GM19035 (cell line): ENCODE results near the gene SEC61A2.

Source experiments
- ATAC-seq: cut with Tn5 transposase; IDR thresholded peaks from one replicate; pipeline ENCODE4 v1.9.1; 2021; ENCODE audit not compliant: unreplicated experiment

The SEC61A2 gene

GRCh38 chr10:12195603-12196506 is 66.4 kb downstream of the SEC61A2 start, which contains the start of the genes CDC123 and NUDT5:
TSS of gene CDC123 (plus strand) at chr10:12196188. CDS start at chr10:12196246, 58 bp downstream.
TSS of gene NUDT5 (minus strand) at chr10:12195891. CDS start at chr10:12186291, 9,600 bp downstream.
- peak; percentile 91 for ATAC-seq

DNA sequence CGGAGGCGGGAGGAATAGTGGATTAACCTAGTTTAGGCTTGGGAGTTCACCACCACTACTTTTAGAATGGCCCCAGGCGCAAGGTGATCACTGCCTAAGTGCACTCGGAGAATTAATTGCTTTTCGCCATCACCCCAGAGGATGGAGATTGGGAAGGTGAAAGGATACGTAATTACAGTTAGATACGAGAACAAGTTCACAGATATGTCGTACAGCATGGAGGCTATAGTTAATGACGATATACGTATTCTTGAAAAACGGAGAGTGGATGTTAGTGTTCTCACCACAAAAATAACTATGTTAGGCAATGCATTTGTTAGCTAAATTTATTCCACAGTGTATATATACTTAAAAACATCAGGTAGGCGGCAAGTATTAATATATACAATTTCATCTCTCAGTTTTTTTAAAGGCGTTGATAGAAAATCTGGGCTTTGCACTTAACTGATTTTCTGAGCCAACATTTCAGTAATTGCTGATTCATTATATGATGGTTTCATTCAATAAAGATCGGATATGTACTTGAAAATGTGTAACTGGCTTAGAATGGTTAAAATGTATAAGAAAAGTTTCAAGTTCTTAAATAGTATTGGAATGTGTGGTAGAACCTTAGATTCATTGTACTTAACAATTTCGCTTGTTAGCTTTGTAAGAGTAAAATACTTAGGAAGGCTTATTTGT is 67.2 kb downstream of the SEC61A2 start:
- no peak for ATAC-seq

DNA sequence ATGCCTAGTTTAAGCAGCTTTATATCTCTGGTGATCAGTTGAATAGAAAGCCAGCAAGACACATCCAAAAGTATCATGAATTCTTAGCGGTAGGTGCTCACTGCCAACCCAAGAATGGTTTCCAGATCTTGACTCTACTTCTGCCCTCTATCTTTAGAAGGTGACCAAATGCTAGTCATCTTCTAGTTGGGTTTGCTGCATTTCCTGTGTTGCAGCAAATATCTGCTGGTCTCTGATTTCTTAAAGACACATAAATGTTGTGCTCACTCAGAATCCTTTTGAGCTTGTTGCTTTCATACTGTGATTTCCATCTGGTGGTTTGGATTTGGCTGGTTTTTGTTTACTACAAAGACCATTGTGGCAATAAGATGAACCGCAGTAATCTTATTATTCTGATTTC is 68.7 kb downstream of the SEC61A2 start:
- no peak for ATAC-seq

GRCh38 chr10:12200850-12201249 is 71.4 kb downstream of the SEC61A2 start:
- no peak for ATAC-seq

DNA sequence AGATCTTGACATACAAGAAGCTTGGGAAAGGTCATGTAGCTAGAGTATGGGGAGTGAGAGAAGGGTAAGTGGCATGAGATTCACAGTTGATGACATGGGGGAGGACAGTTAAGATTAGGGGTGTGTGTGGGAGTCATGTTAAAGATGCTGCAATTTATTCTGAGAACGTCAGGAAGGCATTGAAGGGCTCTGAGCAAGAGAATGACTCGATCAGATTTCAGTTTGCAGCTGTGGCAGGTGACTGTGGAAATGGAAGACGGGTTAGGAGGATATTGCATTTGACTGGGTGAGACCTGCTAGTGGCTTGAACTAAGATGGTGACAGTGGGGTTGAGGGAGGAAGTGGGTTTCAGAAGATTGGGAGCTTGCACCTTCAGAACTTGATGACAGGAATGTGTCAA is 72.1 kb downstream of the SEC61A2 start:
- no peak for ATAC-seq

DNA sequence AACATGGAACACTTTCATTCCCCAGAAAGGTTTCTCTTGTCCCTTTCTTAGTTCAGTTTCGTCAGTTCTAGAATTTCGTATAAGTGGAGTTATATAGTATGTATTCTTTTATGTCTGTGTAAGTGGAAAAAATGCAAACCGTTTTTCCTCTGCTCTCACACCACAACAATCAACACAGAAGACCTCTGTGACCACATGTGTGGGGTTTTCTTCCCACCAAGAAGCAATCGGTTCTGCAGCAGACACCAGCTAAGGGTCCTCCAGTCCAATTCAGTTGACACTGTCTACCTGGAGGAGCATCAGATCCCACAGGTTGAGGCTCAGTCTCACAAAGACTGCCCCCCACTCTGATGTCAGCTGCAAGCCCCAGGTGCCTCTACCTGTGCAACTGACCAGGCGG is 72.7 kb downstream of the SEC61A2 start:
- no peak for ATAC-seq

DNA sequence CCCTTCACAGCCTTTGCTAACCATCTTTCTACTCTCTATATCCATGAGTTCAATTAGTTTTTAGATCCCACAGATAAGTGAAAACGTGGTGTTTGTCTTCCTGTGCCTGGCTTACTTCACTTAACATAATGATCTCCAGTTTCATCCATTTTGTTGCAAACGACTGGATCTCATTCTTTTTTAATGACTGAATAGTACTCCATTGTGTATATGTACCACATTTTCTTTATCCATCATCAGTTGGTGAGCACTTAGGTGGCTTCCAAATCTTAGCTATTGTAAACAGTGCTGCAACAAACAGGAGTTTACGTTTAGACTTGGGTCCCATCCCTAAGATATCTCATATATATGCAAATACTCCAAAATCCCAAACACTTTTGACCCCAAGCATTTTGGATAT is 75.6 kb downstream of the SEC61A2 start:
- no peak for ATAC-seq

- ATAC-seq, result no peak
These were observed 77.6 kb downstream of the SEC61A2 start for GRCh38 chr10:12207114-12207513.

DNA sequence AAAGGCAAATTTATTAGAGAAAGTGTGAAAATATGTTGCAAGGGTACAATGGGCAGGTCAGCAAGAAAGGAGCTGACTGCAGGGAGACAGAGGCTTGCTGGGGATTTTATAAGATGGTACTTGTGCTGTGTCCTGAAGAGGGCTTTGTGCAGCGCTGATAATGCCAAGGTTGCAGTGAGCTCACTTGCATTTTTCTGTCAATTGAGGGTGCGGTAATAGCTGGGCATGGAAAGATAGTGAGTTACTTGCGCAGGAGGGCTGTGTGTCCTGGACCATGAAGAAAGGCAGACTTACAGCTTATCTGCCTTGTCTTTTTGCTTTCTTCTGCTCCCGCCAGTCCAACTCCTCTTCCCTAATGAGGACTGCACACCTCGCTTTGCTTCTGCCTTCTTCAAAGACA is 79.0 kb downstream of the SEC61A2 start:
- no peak for ATAC-seq

DNA sequence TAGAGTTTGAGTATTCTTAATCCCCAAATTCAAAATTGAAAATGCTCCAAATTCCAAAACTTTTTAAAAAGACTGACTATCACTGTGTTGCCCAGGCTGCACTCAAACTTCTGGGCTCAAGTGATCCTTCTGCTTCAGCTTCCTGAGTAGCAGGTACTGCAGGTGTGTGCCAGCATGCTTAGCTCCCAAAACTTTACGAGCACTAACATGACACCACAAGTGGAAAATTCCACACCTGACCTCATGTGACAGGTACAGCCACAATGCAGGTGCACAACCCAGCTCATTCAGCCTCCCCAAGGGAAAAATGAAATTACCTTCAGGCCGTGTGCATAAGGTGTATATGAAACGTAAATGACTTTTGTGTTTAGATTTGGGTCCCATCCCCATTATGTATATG is 83.0 kb downstream of the SEC61A2 start:
- no peak for ATAC-seq

- ATAC-seq, result no peak
These were observed 84.1 kb downstream of the SEC61A2 start for GRCh38 chr10:12213621-12214020.

DNA sequence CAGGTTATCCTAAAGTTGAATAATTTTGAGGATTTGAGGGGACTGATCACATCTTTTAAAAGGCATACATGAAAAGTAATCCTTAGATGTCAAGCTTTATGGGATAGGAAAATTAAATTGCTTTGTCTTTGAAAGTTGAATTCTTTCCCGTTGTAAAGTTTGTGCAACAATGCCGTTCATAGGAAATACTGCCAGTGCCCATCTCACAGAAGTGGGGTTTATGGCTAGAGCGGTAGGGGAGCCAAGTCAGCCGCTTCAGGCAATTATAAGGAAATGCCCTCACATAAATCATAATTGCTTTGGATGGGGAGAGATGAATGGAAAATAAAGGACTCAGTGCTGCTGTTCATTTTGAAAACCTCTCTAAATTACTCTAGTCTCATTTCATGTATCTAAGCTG is 84.6 kb downstream of the SEC61A2 start:
- no peak for ATAC-seq

- no peak for ATAC-seq
These were observed 85.3 kb downstream of the SEC61A2 start for GRCh38 chr10:12214763-12215218.
